ENCODE results near the gene JAZF1.

- TF ChIP-seq CTCF (IDR thresholded peaks at IDR 0.05; ENCODE audit: low read length), result no peak
- TF ChIP-seq EZH2 (IDR thresholded peaks at IDR 0.05; ENCODE audit: borderline replicate concordance, low read length), result no peak
These were observed 225.6 kb downstream of the JAZF1 start for GRCh38 chr7:27955011-27955410.

Measured in OCI-LY1 (cell line).